K562 (cell line): Measurements from ENCODE around the gene EPHB1.

ENCODE experiments used
- CBFA2T2 ChIP-seq: fragments of 450-650 bp; conservative IDR thresholded peaks from 2 replicates; pipeline ENCODE4 v1.6.1; 2017; ENCODE audit warnings: mild to moderate bottlenecking
- HDAC1 ChIP-seq, 2 experiments: fragments of 450-650 bp; IDR thresholded peaks; 2 replicates each; pipeline ENCODE4 v1.6.1; 2016 to 2017; ENCODE audit warnings: inconsistent platforms in 1 of 2, mild to moderate bottlenecking in 1 of 2, moderate library complexity in 1 of 2
- NFRKB ChIP-seq: fragments of 450-650 bp; IDR thresholded peaks from 2 replicates; pipeline ENCODE4 v1.6.1; 2016; ENCODE audit warnings: low read depth
- SMARCA4 ChIP-seq: fragments of 450-650 bp; IDR thresholded peaks from 2 replicates; pipeline ENCODE4 v1.6.1; 2016
- SP2 ChIP-seq: IDR thresholded peaks from 2 replicates; pipeline ENCODE4 v1.6.1; 2011; ENCODE audit warnings: mild to moderate bottlenecking, low read depth, low read length, moderate library complexity; ENCODE audit not compliant: poor library complexity, severe bottlenecking; ENCODE audit errors: extremely low read depth
- SRF ChIP-seq, 2 experiments: fragments of 250-450, 450-650 bp in 1 of 2; sonication (Bioruptor Pico) in 1 of 2; sonication (generic) in 1 of 2; formaldehyde crosslinking; IDR thresholded peaks; 2 replicates each; pipeline versions ENCODE4 v1.5.0 to v1.5.1; 2020 to 2022; ENCODE audit warnings: mild to moderate bottlenecking in 1 of 2, missing genetic modification reagents in 1 of 2
- TARDBP ChIP-seq: fragments of 450-650 bp; IDR thresholded peaks from 2 replicates; pipeline ENCODE4 v1.6.1; 2016
- ZNF274 ChIP-seq: IDR thresholded peaks from 2 replicates; pipeline ENCODE4 v1.6.1; 2011; ENCODE audit warnings: low read depth, mild to moderate bottlenecking, low read length, moderate library complexity, borderline replicate concordance
- TF ChIP-seq, protein P1 (sequence below): sonication (generic); formaldehyde crosslinking; IDR thresholded peaks from 2 replicates; pipeline ENCODE4 v1.9.0; 2022; ENCODE audit warnings: mild to moderate bottlenecking, missing genetic modification reagents
- TF ChIP-seq, protein P2 (sequence below), 3 experiments: IDR thresholded peaks in 2 of 3; conservative IDR thresholded peaks in 1 of 3; 2 replicates each; pipeline ENCODE4 v1.5.1; 2011 to 2012; ENCODE audit warnings: low read length in 3 of 3, mild to moderate bottlenecking in 3 of 3, control low read depth in 2 of 3, improper control_type of control experiment in 1 of 3, inconsistent platforms in 1 of 3, low read depth in 1 of 3, mixed read lengths in 1 of 3, moderate library complexity in 1 of 3; ENCODE audit not compliant: insufficient read depth in 2 of 3

DNA sequence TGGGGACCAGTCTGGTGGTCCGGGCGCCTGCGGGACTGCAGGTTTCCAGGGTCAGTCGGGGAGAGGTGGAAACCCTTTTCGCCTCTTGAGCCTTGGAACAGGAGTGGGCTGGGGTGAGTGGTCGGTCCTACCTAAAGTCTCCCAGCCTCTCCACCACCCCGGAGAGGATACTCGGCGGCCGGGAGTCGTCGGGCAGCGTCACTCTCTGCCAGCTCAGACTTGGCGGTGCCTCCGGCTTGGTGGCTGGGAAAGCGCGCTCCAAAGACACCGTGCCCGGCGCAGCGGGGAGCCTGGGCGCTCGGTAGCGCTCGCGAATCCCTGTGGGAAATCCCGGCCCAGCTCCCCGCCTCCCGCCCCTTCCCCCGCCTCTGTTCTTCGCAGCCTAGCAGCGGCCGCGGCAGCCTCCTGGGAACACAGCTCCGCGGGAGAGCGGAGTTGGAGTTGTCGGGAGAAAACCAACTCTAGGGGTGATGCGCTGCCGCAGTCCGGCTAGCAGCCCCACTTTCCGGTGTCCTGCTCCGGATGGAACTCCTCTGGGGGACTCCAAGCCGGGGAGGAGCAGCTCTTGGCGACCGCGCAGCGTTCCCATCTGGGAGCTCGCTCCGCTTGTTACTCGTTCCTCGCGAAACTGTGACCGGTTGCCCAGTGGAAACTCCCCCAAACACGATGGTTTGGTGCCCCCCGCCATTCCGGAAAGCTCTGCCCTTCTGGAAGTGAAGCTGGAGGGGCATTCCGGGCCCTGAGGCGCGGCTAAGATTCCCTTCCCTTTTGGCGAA lies 1.4 kb downstream of the EPHB1 start:
- no peak for TF ChIP-seq ZNF274
- no peak for TF ChIP-seq CBFA2T2
- TF ChIP-seq, protein P1, sequence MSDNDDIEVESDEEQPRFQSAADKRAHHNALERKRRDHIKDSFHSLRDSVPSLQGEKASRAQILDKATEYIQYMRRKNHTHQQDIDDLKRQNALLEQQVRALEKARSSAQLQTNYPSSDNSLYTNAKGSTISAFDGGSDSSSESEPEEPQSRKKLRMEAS (CRISPR knock-in tag) = no peak
- TF ChIP-seq HDAC1 (IDR thresholded peaks at IDR 0.05) = no peak
- no peak for TF ChIP-seq SRF (CRISPR knock-in tag; IDR thresholded peaks at IDR 0.05)
- TF ChIP-seq TARDBP = no peak
- TF ChIP-seq, protein P2, sequence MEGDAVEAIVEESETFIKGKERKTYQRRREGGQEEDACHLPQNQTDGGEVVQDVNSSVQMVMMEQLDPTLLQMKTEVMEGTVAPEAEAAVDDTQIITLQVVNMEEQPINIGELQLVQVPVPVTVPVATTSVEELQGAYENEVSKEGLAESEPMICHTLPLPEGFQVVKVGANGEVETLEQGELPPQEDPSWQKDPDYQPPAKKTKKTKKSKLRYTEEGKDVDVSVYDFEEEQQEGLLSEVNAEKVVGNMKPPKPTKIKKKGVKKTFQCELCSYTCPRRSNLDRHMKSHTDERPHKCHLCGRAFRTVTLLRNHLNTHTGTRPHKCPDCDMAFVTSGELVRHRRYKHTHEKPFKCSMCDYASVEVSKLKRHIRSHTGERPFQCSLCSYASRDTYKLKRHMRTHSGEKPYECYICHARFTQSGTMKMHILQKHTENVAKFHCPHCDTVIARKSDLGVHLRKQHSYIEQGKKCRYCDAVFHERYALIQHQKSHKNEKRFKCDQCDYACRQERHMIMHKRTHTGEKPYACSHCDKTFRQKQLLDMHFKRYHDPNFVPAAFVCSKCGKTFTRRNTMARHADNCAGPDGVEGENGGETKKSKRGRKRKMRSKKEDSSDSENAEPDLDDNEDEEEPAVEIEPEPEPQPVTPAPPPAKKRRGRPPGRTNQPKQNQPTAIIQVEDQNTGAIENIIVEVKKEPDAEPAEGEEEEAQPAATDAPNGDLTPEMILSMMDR (IDR thresholded peaks at IDR 0.05 in 2 of 3, conservative IDR thresholded peaks at IDR 0.05 in 1 of 3; ENCODE audit: insufficient read depth in 2 of 3, low read depth in 1 of 3, low read length in 3 of 3) = no peak
- TF ChIP-seq SMARCA4 = no peak
- no peak for TF ChIP-seq SP2
- TF ChIP-seq NFRKB = no peak
